IPS DF 6.9 (cell line): ENCODE data around the gene DDIAS.

ENCODE experiments used
- DNase-seq: peaks from one replicate; pipeline ENCODE4 v3.0.0-alpha.2; 2013; ENCODE audit warnings: low read depth, low spot score
- H3K27ac ChIP-seq: one replicate; pipeline ENCODE4 v1.5.1; 2013; ENCODE audit warnings: low read length, control low read depth
- H3K27me3 ChIP-seq: 2 replicates; pipeline ENCODE4 v1.6.1; 2013; ENCODE audit warnings: mild to moderate bottlenecking, low read length; ENCODE audit not compliant: control insufficient read depth, insufficient read depth
- H3K36me3 ChIP-seq: 2 replicates; pipeline ENCODE4 v1.6.1; 2013; ENCODE audit warnings: low read length; ENCODE audit not compliant: control insufficient read depth, insufficient read depth
- H3K4me1 ChIP-seq: 2 replicates; pipeline ENCODE4 v1.6.1; 2013; ENCODE audit warnings: low read length; ENCODE audit not compliant: control insufficient read depth, insufficient read depth
- H3K4me3 ChIP-seq: 2 replicates; pipeline ENCODE4 v1.5.1; 2013; ENCODE audit warnings: mild to moderate bottlenecking, low read length
- H3K9me3 ChIP-seq: 2 replicates; pipeline ENCODE4 v1.6.1; 2013; ENCODE audit warnings: low read length, inconsistent platforms; ENCODE audit not compliant: control insufficient read depth, insufficient read depth
- WGBS: extraction: QIAGEN DNeasy Blood & Tissue Kit; methylation state at CpG from one replicate; pipeline ENCODE4 v1.1.7; 2013; ENCODE audit warnings: mixed read lengths, missing lambda C conversion rate; ENCODE audit not compliant: insufficient read length, insufficient coverage; 5-methylcytosine and 5-hydroxymethylcytosine counted together

The DDIAS gene

DNA sequence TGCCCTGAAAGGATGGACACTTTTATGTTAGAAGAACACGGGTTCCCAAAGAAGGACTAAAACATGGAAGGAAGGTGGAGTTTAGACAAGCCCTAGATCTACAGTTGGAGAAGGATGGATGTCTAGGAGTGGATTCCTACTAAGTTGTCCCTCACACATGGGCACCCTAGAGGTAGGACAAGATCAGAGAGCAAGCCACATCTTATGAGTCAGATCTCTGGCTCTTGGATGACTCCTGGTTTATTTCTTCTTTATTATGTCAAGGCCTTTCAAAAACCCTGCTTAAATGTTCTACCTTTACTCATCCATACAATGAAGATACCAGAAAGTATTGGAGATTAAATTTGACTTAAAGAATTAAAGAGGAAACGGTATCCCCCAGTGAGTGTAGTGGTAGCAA lies 35.7 kb upstream of the DDIAS start:
- Histone ChIP-seq H3K36me3 (no peaks in the 10 kb centered on the region), H3K27ac (no peak overlapping the region), H3K27me3 (no peaks in the 10 kb centered on the region), H3K9me3 (no peaks in the 10 kb centered on the region), H3K4me3 (no peak overlapping the region), H3K4me1 (no peaks in the 10 kb centered on the region)
- DNase-seq, result no peak
- no CpG with 5 or more reads among the region's 2 CpGs for WGBS

DNA sequence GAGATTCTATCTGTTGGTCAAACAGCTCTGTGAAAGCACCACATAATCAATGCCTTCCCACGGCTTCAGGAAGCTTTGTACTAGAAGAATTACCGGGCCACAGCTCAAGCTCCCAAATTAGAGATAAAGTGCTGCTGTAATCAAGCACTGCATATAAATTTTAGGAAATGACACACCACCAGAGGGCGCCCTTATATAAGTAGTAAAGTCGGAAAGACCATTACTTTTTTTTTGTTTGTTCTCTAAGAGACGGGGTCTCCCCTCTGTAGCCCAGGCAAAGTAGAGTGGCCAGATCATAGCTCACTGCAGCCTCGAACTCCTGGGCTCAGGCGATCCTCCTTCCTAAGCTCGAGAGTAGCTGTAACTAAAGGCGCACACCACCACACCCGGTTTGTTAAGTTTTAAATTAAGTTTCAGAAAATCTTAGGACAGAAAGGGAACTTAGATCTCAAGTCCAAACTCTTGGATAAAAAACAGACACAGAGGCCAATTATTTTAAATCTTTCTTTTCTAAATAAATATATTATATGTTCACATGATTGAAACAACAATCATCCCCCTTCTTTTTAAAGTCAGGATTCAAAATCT lies 33.9 kb upstream of the DDIAS start:
- Histone ChIP-seq H3K27me3 (no peaks in the 10 kb centered on the region), H3K4me1 (no peaks in the 10 kb centered on the region), H3K4me3 (no peak overlapping the region), H3K36me3 (no peaks in the 10 kb centered on the region), H3K27ac (no peak overlapping the region), H3K9me3 (no peaks in the 10 kb centered on the region)
- WGBS, result no CpG with 5 or more reads among the region's 10 CpGs
- DNase-seq, result peak; percentile 52

DNA sequence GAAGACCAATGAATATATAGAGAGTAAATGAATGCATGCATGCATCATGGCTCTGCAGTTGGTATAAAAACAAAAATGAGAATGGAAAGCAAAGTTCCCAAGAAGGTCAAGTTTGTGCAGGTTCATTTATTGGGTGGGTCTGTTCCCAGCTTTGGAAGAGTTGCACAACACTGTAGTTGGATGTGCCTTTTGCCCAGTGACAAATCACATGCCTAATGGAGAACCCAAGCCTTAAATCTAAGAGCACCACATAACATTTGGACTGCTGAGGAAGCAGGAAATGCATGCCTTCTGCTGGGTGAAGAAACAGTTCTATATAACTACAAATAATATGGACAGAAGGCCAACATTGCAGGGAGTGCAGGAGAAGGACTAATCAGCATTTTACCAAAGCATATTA lies 31.9 kb upstream of the DDIAS start:
- Histone ChIP-seq H3K4me3 (no peak overlapping the region), H3K9me3 (no peaks in the 10 kb centered on the region), H3K4me1 (no peaks in the 10 kb centered on the region), H3K27ac (no peak overlapping the region), H3K36me3 (no peaks in the 10 kb centered on the region), H3K27me3 (no peaks in the 10 kb centered on the region)
- DNase-seq, result no peak

DNA sequence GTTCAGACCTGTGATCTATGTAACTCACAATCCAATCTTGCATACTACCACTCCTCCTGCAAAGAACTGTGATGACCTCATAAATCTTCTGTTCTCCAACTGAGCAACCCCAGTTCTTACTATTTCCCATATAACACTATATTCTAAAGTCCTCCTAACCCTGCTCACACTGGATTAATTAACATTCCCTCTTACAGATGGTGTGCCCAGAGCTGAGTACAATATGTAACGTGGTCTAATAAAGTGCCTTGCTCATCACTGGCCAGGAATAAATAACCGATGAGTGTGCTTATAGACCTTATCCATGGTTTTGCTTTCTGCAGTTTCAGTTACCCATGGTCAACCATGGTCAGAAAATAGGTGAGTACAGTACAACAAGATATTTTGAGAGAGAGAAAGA lies 29.9 kb upstream of the DDIAS start:
- Histone ChIP-seq H3K4me1 (peaks cover 2% of the 10 kb centered on the region; the same call in 1 of the 2 replicates), H3K4me3 (no peak overlapping the region), H3K27me3 (no peaks in the 10 kb centered on the region), H3K9me3 (no peaks in the 10 kb centered on the region), H3K36me3 (no peaks in the 10 kb centered on the region), H3K27ac (no peak overlapping the region)
- no peak for DNase-seq
- WGBS, result no CpG with 5 or more reads among the region's 2 CpGs

DNA sequence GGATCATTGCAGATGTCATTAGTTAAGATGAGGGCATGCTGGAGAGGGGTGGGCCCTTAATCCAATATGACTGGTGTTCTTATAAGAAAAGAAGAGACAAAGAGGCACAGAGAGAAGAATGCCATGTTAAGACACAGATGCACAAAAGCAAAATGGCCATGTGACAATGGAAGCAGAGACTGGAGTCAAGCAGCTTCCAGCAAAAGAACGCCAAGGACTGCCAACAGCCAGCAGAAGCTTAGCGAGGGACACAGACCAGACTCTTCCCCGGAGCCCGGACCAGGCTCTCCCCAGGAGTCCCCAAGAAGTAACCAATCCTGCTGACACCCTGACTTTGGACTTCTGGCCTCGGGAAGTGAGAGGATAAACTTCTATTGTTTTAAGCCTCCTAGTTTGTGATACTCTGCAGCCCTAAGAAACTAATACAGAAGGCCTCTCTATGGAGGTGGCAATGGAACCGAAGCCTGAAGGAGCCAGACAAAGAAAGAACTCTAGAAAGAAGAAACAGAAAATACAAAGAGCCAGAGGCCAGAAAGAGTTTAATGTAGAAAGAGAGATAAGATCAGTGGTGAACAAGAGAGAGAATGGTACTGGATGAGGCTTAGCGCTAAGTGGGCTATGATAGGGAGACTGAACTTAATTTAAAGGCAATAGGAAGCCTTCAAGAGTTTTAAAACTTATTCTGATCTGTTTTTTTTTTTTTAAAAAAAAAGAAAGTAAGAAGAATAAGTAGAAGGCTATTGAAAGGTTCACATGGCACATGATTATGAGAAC lies 29.0 kb upstream of the DDIAS start:
- Histone ChIP-seq H3K9me3 (no peaks in the 10 kb centered on the region), H3K4me3 (no peak overlapping the region), H3K27ac (no peak overlapping the region), H3K36me3 (no peaks in the 10 kb centered on the region), H3K27me3 (no peaks in the 10 kb centered on the region), H3K4me1 (peaks cover 2% of the 10 kb centered on the region; the same call in 1 of the 2 replicates)
- no CpG with 5 or more reads among the region's 7 CpGs for WGBS
- no peak for DNase-seq

DNA sequence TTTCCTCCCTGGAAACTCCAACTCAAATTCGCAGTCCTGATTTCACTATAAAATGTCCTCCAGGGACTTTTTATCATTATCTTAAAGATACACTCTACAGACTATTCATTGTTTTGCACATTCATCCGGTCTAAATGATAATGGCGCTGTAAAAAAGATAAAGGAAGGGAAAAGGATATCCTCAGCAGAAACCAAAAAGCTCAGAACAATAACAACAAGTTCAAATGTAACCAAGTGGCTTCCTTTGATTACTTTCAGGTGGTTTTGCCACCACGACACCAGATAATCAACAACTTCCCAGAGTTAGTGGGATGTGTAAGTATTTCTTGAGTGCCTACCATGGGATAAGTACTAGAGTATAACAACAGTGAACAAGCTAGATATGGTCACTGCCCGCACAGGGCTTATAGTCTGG lies 27.6 kb upstream of the DDIAS start:
- Histone ChIP-seq H3K4me3 (no peak overlapping the region), H3K27ac (no peak overlapping the region), H3K9me3 (no peaks in the 10 kb centered on the region), H3K27me3 (no peaks in the 10 kb centered on the region), H3K36me3 (no peaks in the 10 kb centered on the region), H3K4me1 (peaks cover 2% of the 10 kb centered on the region; the same call in 1 of the 2 replicates)
- no peak for DNase-seq
- WGBS, result no CpG with 5 or more reads among the region's 5 CpGs

DNA sequence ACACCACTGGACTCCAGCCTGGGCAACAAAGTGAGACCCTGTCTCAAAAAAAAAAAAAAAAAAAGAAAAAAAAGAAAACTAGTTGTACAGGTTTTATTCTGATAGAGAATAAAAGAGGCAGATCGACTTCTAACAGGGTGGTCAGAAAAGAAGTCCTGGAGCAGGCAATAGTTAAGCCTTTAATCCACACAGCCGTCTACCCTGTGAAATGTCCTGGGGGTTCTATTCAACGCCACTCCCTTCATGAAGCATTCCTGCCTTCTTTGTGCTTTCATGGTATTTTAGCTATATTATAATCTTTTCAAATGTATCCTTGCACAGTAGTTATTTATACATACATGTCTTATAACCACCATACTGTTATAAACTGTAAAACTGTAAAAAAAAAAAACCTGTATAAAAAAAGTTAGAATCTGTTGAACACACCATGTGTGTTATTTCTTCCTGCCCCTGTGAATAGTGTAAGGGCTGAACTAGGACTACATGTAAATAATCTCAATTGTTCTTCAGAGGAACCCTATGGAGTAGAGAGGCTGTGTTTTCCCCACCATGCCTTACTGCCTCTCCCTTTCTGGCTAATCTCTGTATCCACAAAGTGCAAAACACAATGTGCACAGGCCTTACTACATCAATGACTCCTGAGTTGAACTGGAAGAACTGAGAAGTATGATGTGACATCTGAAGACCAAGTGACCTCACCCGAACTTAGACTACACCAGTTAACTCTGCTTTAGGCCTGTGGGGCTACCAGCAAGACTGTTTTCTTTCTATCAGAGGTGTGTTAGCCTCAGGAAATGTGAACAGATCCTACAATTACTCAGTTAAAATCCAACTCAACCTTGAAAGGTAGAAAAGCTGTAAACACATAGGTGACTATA lies 26.7 kb upstream of the DDIAS start:
- no CpG with 5 or more reads among the region's 4 CpGs for WGBS
- no peak overlapping the region for H3K4me3 ChIP-seq
- H3K27me3 ChIP-seq, result no peaks in the 10 kb centered on the region
- no peak overlapping the region for H3K27ac ChIP-seq
- peaks cover 2% of the 10 kb centered on the region; the same call in 1 of the 2 replicates for H3K4me1 ChIP-seq
- H3K9me3 ChIP-seq, result no peaks in the 10 kb centered on the region
- no peak for DNase-seq
- no peaks in the 10 kb centered on the region for H3K36me3 ChIP-seq

DNA sequence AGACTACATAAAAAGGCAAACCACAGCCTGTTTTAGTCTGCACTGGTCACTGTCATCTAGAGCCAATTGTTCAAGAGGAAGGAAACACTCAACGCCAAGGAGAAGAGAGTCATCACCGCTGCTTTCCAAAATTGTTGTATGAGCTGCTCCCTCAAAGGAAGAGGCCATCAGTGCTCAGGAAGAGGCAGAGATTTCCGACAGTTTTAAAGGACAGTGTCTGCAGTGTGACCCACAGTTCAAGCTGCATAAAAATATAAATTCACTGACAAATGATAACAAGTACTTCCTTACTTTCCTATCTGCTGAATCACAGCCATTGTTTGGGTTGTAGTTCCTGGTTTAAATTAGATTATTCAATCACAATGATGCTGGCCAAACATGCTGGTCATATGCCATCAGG lies 17.7 kb upstream of the DDIAS start:
- no peak overlapping the region for H3K4me3 ChIP-seq
- H3K4me1 ChIP-seq, result no peaks in the 10 kb centered on the region
- H3K27ac ChIP-seq, result no peak overlapping the region
- no peak for DNase-seq
- no peaks in the 10 kb centered on the region for H3K27me3 ChIP-seq
- no CpG with 5 or more reads among the region's 3 CpGs for WGBS
- no peaks in the 10 kb centered on the region for H3K9me3 ChIP-seq
- H3K36me3 ChIP-seq, result no peaks in the 10 kb centered on the region

DNA sequence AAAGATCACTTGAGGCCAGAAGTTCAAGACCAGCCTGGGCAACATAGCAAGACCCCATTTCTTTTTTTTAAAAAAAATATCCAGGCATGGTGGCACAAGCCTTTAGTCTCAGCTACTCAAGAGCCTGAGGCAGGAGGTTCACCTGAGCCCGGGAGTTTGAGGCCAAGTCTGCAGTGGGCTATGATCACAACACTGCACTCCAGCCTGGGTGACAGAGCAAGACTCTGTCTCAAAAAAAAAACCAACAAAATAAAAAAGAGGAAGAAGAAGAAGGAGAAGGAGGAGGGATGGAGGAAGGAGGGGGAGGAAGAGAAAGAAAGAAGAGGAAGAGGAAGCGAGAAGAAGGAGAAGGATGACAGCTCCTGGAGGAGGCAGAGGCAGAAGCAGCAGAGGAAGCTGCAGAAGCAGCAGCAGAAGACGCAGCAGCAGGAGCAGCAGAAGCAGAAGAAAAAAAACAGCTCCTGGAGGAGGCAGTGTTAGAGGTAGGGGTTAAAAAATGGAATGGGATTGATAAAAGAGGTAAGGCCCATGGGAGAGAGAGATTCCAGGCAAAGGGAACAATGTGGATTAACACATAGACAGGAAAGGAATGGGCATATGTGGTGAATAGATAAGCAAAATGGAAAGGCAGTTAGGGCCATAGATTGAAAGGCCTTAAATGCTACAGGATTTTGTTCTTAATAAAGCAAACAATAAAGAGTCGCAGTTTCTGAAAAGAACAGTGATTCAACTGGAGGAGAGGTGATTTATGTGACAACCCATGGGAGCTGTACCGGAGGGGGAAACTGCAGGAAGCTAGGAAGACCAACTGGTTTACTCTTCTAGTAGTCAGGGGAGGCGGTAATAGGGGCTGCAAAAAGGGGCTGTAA lies 12.2 kb upstream of the DDIAS start:
- Histone ChIP-seq H3K27me3 (no peaks in the 10 kb centered on the region), H3K27ac (no peak overlapping the region), H3K36me3 (no peaks in the 10 kb centered on the region), H3K4me1 (no peaks in the 10 kb centered on the region), H3K4me3 (no peak overlapping the region), H3K9me3 (no peaks in the 10 kb centered on the region)
- DNase-seq, result no peak
- no CpG with 5 or more reads among the region's 6 CpGs for WGBS

DNA sequence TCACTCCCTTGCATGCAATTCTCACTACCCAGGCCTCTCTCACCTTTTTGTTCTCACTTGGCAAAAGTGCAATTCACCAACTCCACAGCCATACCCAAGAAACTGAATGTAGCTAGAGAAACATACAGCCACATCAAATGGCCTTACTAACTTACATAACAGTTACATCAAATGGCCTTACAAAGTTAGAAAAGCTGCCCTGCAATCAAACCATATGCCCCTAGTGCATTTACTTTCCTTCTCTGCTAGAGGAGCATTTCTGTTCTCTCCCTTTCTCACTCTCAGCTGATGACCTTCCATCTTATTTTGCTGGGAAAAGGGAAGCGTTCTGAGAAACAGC lies 11.6 kb upstream of the DDIAS start:
- Histone ChIP-seq H3K9me3 (no peaks in the 10 kb centered on the region), H3K4me3 (no peak overlapping the region), H3K4me1 (no peaks in the 10 kb centered on the region), H3K27me3 (no peaks in the 10 kb centered on the region), H3K36me3 (no peaks in the 10 kb centered on the region), H3K27ac (no peak overlapping the region)
- no CpG with 5 or more reads among the region's 1 CpG for WGBS
- no peak for DNase-seq
